K562 (cell line): ENCODE results near the gene SEC61A2. TPM values are rescaled to one million over a fixed set of nuclear protein-coding genes. Genes with fewer than 3 reads are reported as not detected.
A peak's percentile ranks its signal among the peaks of the same experiment; 100 is the strongest.

ENCODE experiments used
- BMI1 ChIP-seq: fragments of 150-350 bp; IDR thresholded peaks from 2 replicates; pipeline ENCODE4 v1.6.1; 2014; ENCODE audit warnings: low read length
- CCNT2 ChIP-seq: IDR thresholded peaks from 2 replicates; pipeline ENCODE4 v1.6.1; 2011; ENCODE audit warnings: borderline replicate concordance, low read depth, mild to moderate bottlenecking, moderate library complexity, mixed read lengths, low read length; ENCODE audit not compliant: insufficient read length; ENCODE audit errors: extremely low read depth
- CHD2 ChIP-seq: IDR thresholded peaks from 2 replicates; pipeline ENCODE4 v1.6.1; 2011; ENCODE audit warnings: low read depth, low read length
- CREBBP ChIP-seq: IDR thresholded peaks from one replicate; pipeline ENCODE4 v1.6.1; 2012; ENCODE audit warnings: low read depth, mild to moderate bottlenecking, control low read depth, inconsistent platforms, low read length
- CREM ChIP-seq: IDR thresholded peaks from 2 replicates; pipeline ENCODE4 v1.6.1; 2014; ENCODE audit warnings: antibody characterized with exemption, low read depth
- CTBP1 ChIP-seq: fragments of 450-650 bp; IDR thresholded peaks from 2 replicates; pipeline ENCODE4 v1.6.1; 2016; ENCODE audit warnings: borderline replicate concordance
- FOXK1 ChIP-seq: sonication (generic); formaldehyde crosslinking; IDR thresholded peaks from 2 replicates; pipeline ENCODE4 v1.8.0; 2022; ENCODE audit warnings: missing genetic modification reagents, mild to moderate bottlenecking, borderline replicate concordance
- FUS ChIP-seq: fragments of 200-400 bp; formaldehyde crosslinking; optimal IDR thresholded peaks from 2 replicates; pipeline ENCODE3; 2017; ENCODE audit warnings: low read depth, low read length
- HNRNPLL ChIP-seq: fragments of 200-400 bp; formaldehyde crosslinking; IDR thresholded peaks from 2 replicates; pipeline ENCODE4 v1.6.1; 2017; ENCODE audit warnings: low read length, low read depth, mild to moderate bottlenecking; ENCODE audit not compliant: poor library complexity, severe bottlenecking
- KDM5B ChIP-seq: fragments of 200-600 bp; sonication (generic); IDR thresholded peaks from 2 replicates; pipeline ENCODE4 v1.6.1; 2012; ENCODE audit warnings: low read depth, mild to moderate bottlenecking, moderate library complexity, low read length, control low read depth, inconsistent platforms; ENCODE audit not compliant: insufficient replicate concordance
- L3MBTL2 ChIP-seq: fragments of 450-650 bp; IDR thresholded peaks from 2 replicates; pipeline ENCODE4 v1.6.1; 2016; ENCODE audit warnings: mild to moderate bottlenecking, moderate library complexity
- MBD2 ChIP-seq: sonication (generic); IDR thresholded peaks from 2 replicates; pipeline ENCODE4 v1.6.1; 2016; ENCODE audit warnings: low read depth, borderline replicate concordance
- MEIS2 ChIP-seq: fragments of 450-650 bp; IDR thresholded peaks from 2 replicates; pipeline ENCODE4 v1.6.1; 2014; ENCODE audit warnings: mild to moderate bottlenecking; ENCODE audit not compliant: partially characterized antibody
- MIER1 ChIP-seq: fragments of 450-650 bp; IDR thresholded peaks from 2 replicates; pipeline ENCODE4 v1.6.1; 2016; ENCODE audit warnings: antibody characterized with exemption, mild to moderate bottlenecking, low read depth
- NRF1 ChIP-seq, 2 experiments: fragments of 450-650 bp; IDR thresholded peaks in 1 of 2; conservative IDR thresholded peaks in 1 of 2; 2 replicates each; pipeline ENCODE4 v1.6.1; 2014; ENCODE audit warnings: mild to moderate bottlenecking in 2 of 2
- PTRF ChIP-seq: fragments of 450-650 bp; IDR thresholded peaks from 2 replicates; pipeline ENCODE4 v1.6.1; 2016; ENCODE audit warnings: mild to moderate bottlenecking, missing genetic modification characterization, missing compliant biosample characterization
- RBBP5 ChIP-seq: fragments of 200-600 bp; sonication (generic); IDR thresholded peaks from 2 replicates; pipeline ENCODE4 v1.6.1; 2012; ENCODE audit warnings: borderline replicate concordance, mild to moderate bottlenecking, low read length, control low read depth, inconsistent platforms; ENCODE audit not compliant: insufficient read depth, poor library complexity, severe bottlenecking
- RBM17 ChIP-seq: fragments of 200-400 bp; formaldehyde crosslinking; IDR thresholded peaks from 2 replicates; pipeline ENCODE4 v1.6.1; 2017; ENCODE audit warnings: low read depth, mild to moderate bottlenecking, low read length, borderline replicate concordance
- TARDBP ChIP-seq: fragments of 450-650 bp; IDR thresholded peaks from 2 replicates; pipeline ENCODE4 v1.6.1; 2016
- ZC3H4 ChIP-seq: sonication (generic); formaldehyde crosslinking; IDR thresholded peaks from 2 replicates; pipeline ENCODE4 v1.9.0; 2021; ENCODE audit warnings: missing genetic modification reagents, borderline replicate concordance
- polyA plus RNA-seq, 8 experiments: library from polyadenylated mRNA; depleted of rRNA in 4 of 8; stranded (reverse) in 5 of 8; unstranded in 3 of 8; fragments of >200 nt; fragmentation: Nextera tagmentation in 2 of 8; fragmentation: Illumina TruSeq in 1 of 8; extraction: Ambion mirVana in 2 of 8; extraction: Trizol in 1 of 8; gene quantifications; 2 replicates each; pipeline versions ENCODE4 v1.2.1 to v1.2.3, GENCODE V29; 2011 to 2014; ENCODE audit warnings: inconsistent platforms in 1 of 8, missing spikeins in 1 of 8
- total RNA-seq, 7 experiments: library from RNA; depleted of rRNA in 6 of 7; stranded (reverse); fragments of >200 nt in 6 of 7; fragmentation: Illumina TruSeq in 2 of 7; extraction: Trizol in 2 of 7; gene quantifications; 2 replicates each; pipeline versions ENCODE4 v1.2.1 to v1.2.3, GENCODE V29; 2011 to 2021; ENCODE audit warnings: low replicate concordance in 1 of 7
- TF ChIP-seq, protein P1 (sequence below), 2 experiments: fragments of 150-350 bp in 1 of 2; IDR thresholded peaks; 2 replicates each; pipeline ENCODE4 v1.6.1; 2012 to 2016; ENCODE audit warnings: low read depth in 2 of 2, low read length in 2 of 2, mild to moderate bottlenecking in 1 of 2, moderate library complexity in 1 of 2
- TF ChIP-seq, protein P2 (sequence below): sonication (generic); formaldehyde crosslinking; IDR thresholded peaks from 2 replicates; pipeline ENCODE4 v1.9.0; 2022; ENCODE audit warnings: mild to moderate bottlenecking, missing genetic modification reagents

Gene SEC61A2
- total and polyA plus RNA-seq, 9 of the 15 experiments (the other 6 are each of a cell fraction or from before 2014, with no cell fraction given) = 1.2 to 9.7 (median 3.9) TPM

DNA sequence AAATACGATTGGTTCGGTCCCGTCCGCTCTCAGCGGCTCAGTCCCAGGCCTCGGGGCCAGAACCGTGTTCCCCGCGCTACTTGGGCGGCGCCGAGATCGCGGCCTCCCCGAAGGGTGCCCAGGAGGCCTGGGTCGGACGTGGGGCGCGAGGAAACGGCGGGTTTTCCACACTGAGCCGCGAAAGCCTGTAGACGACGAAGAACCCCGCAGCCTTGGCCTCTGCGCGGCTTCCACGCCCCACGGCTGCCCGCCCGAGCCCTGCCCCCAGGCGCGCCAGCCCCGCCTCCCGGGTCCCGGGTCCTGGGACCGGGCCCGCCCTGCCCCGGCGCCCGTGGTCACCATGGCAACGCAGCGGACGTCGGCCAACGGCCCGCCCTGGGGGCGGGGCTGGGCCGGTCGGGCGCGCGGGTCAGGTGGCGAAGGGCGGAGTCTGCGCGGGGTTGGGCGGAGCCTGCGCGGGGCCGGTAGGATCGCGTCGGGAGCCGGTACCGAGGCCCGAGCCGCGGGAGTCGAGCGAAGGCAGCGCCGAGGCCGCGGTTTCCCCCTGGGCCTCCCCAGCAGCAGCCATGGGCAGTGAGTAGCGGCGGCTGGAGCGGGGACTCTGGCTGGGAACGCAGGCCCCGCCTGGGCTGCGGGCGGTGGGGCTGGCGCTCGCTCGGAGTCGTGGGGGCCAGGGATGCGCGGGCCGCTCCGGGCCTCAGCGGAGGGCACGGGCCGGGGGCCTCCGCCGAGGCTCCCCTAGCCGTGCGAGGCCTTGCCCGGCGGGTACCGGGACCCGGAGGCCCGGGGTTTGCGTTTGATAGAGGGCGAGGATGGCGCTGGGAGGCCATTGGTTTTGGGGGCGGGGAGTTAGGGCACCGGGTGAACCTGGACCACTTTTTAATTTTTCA, at the start of gene SEC61A2 (continued):
- TF ChIP-seq, protein P1, sequence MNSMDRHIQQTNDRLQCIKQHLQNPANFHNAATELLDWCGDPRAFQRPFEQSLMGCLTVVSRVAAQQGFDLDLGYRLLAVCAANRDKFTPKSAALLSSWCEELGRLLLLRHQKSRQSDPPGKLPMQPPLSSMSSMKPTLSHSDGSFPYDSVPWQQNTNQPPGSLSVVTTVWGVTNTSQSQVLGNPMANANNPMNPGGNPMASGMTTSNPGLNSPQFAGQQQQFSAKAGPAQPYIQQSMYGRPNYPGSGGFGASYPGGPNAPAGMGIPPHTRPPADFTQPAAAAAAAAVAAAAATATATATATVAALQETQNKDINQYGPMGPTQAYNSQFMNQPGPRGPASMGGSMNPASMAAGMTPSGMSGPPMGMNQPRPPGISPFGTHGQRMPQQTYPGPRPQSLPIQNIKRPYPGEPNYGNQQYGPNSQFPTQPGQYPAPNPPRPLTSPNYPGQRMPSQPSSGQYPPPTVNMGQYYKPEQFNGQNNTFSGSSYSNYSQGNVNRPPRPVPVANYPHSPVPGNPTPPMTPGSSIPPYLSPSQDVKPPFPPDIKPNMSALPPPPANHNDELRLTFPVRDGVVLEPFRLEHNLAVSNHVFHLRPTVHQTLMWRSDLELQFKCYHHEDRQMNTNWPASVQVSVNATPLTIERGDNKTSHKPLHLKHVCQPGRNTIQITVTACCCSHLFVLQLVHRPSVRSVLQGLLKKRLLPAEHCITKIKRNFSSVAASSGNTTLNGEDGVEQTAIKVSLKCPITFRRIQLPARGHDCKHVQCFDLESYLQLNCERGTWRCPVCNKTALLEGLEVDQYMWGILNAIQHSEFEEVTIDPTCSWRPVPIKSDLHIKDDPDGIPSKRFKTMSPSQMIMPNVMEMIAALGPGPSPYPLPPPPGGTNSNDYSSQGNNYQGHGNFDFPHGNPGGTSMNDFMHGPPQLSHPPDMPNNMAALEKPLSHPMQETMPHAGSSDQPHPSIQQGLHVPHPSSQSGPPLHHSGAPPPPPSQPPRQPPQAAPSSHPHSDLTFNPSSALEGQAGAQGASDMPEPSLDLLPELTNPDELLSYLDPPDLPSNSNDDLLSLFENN (IDR thresholded peaks at IDR 0.05; ENCODE audit: low read depth in 2 of 2, low read length in 2 of 2) = no peak
- TF ChIP-seq CCNT2 (peak; percentile 83), NRF1 (conservative IDR thresholded peaks at IDR 0.05 in 1 of 2, IDR thresholded peaks at IDR 0.05 in 1 of 2) (peak; percentile 93 to 94), FUS (peak; percentile 89), MEIS2 (peak; percentile 78), MIER1 (0 out of 2 replicates have a peak, but pooled peaks have one; percentile 1), BMI1 (peak; percentile 89), CREM (peak; percentile 12; the same call in 1 of the 2 replicates), FOXK1 (CRISPR knock-in tag) (no peak), HNRNPLL (peak; percentile 47), PTRF (no peak), CTBP1 (peak; percentile 66), ZC3H4 (CRISPR knock-in tag) (no peak), RBM17 (no peak), RBBP5 (peak; percentile 79), CREBBP (no peak), CHD2 (no peak), KDM5B (peak; percentile 77), L3MBTL2 (peak; percentile 77; the same call in 1 of the 2 replicates), MBD2 (0 out of 2 replicates have a peak, but pooled peaks have one; percentile 30), TARDBP (peak; percentile 49)
- TF ChIP-seq, protein P2, sequence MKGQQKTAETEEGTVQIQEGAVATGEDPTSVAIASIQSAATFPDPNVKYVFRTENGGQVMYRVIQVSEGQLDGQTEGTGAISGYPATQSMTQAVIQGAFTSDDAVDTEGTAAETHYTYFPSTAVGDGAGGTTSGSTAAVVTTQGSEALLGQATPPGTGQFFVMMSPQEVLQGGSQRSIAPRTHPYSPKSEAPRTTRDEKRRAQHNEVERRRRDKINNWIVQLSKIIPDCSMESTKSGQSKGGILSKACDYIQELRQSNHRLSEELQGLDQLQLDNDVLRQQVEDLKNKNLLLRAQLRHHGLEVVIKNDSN (CRISPR knock-in tag) = peak; percentile 56; the same call in 1 of the 2 replicates
